Smooth muscle cell (in vitro differentiated cells): ENCODE results near the gene AP3S1. TPM values are rescaled to one million over a fixed set of nuclear protein-coding genes. Genes with fewer than 3 reads are reported as not detected.

Experiments
- DNase-seq: peaks from one replicate; lab custom pipeline; 2025; ENCODE audit not compliant: unreplicated experiment; lab: John Stamatoyannopoulos, UW
- H2AFZ ChIP-seq: fragments of 200-600 bp; sonication (generic); 2 replicates; pipeline ENCODE4 v1.6.0; 2016; ENCODE audit warnings: antibody characterized with exemption, low read depth, mild to moderate bottlenecking
- H3F3A ChIP-seq: fragments of 200-600 bp; sonication (generic); 2 replicates; pipeline ENCODE4 v1.6.0; 2017; ENCODE audit warnings: antibody characterized with exemption, low read depth
- H3K27ac ChIP-seq: fragments of 200-600 bp; sonication (generic); 2 replicates; pipeline ENCODE4 v1.5.1; 2016; ENCODE audit warnings: low read depth, mild to moderate bottlenecking
- H3K27me3 ChIP-seq: fragments of 200-600 bp; sonication (generic); 2 replicates; pipeline ENCODE4 v1.6.1; 2016; ENCODE audit warnings: low read depth, mild to moderate bottlenecking
- H3K36me3 ChIP-seq: fragments of 200-600 bp; sonication (generic); 2 replicates; pipeline ENCODE4 v1.5.1; 2016; ENCODE audit warnings: low read depth
- H3K4me1 ChIP-seq: fragments of 200-600 bp; sonication (generic); 2 replicates; pipeline ENCODE4 v1.5.1; 2016; ENCODE audit warnings: low read depth
- H3K4me2 ChIP-seq: fragments of 200-600 bp; sonication (generic); 2 replicates; pipeline ENCODE4 v1.6.0; 2016; ENCODE audit warnings: mild to moderate bottlenecking
- H3K4me3 ChIP-seq: fragments of 200-600 bp; sonication (generic); 2 replicates; pipeline ENCODE4 v1.5.1; 2016; ENCODE audit warnings: mild to moderate bottlenecking
- H3K79me2 ChIP-seq: fragments of 200-600 bp; sonication (generic); 2 replicates; pipeline ENCODE4 v1.6.0; 2016; ENCODE audit warnings: low read depth, mild to moderate bottlenecking
- H3K9ac ChIP-seq: fragments of 200-600 bp; sonication (generic); 2 replicates; pipeline ENCODE4 v1.6.0; 2016; ENCODE audit warnings: low read depth
- H3K9me3 ChIP-seq: fragments of 200-600 bp; sonication (generic); replicated peaks from 2 replicates; pipeline ENCODE4 v1.5.1; 2016; ENCODE audit warnings: low read depth
- H4K20me1 ChIP-seq: fragments of 200-600 bp; sonication (generic); 2 replicates; pipeline ENCODE4 v1.6.0; 2016; ENCODE audit warnings: low read depth
- CTCF ChIP-seq: fragments of 200-600 bp; sonication (generic); IDR thresholded peaks from 2 replicates; pipeline ENCODE4 v1.5.1; 2017; ENCODE audit warnings: borderline replicate concordance, mild to moderate bottlenecking, antibody characterized with exemption; ENCODE audit not compliant: insufficient read depth, poor library complexity, severe bottlenecking
- WGBS: methylation state at CpG from one replicate; pipeline ENCODE4 v1.1.7; 2016; ENCODE audit warnings: low lambda C conversion rate; 5-methylcytosine and 5-hydroxymethylcytosine counted together
- polyA plus RNA-seq: library from polyadenylated mRNA; unstranded; fragments of >200 nt; fragmentation: Nextera tagmentation; extraction: Ambion mirVana; gene quantifications from 2 replicates; pipeline ENCODE4 v1.2.1, GENCODE V29; 2016
- total RNA-seq: library from RNA; depleted of rRNA; stranded (reverse); fragments of >200 nt; gene quantifications from 2 replicates; pipeline ENCODE4 v1.2.3, GENCODE V29; 2014

The AP3S1 gene
- total and polyA plus RNA-seq, 2 experiments from 2014 or later = 130 to 191 TPM

GRCh38 chr5:115946655-115947054, 104.9 kb downstream of the AP3S1 start:
- Histone ChIP-seq H3F3A (no peaks in the 10 kb centered on the region), H4K20me1 (no peaks in the 10 kb centered on the region), H3K4me1 (no peaks in the 10 kb centered on the region), H3K4me2 (no peak overlapping the region), H3K4me3 (no peak overlapping the region), H3K27me3 (no peaks in the 10 kb centered on the region), H3K27ac (no peak overlapping the region), H3K9me3 (no peaks in the 10 kb centered on the region), H3K9ac (no peak overlapping the region), H3K36me3 (no peaks in the 10 kb centered on the region), H3K79me2 (no peaks in the 10 kb centered on the region), H2AFZ (no peak overlapping the region)
- 91% methylated on average over 2 of the region's 2 CpGs for WGBS
- no peak for DNase-seq
- no peak for TF ChIP-seq CTCF

- TF ChIP-seq CTCF = no peak
- no peaks in the 10 kb centered on the region for H4K20me1 ChIP-seq
- no peaks in the 10 kb centered on the region for H3K79me2 ChIP-seq
- H3K4me3 ChIP-seq = no peak overlapping the region
- H3K36me3 ChIP-seq = no peaks in the 10 kb centered on the region
- no peak overlapping the region for H3K9ac ChIP-seq
- no peaks in the 10 kb centered on the region for H3K27me3 ChIP-seq
- no peak overlapping the region for H3K4me2 ChIP-seq
- no peaks in the 10 kb centered on the region for H3K4me1 ChIP-seq
- WGBS = 92% methylated on average over 2 of the region's 2 CpGs
- no peaks in the 10 kb centered on the region for H3F3A ChIP-seq
- no peak overlapping the region for H2AFZ ChIP-seq
- no peak for DNase-seq
- no peaks in the 10 kb centered on the region for H3K9me3 ChIP-seq
- no peak overlapping the region for H3K27ac ChIP-seq
Observed at GRCh38 chr5:115947260-115947659, 105.5 kb downstream of the AP3S1 start.

GRCh38 chr5:115948091-115948534, 106.4 kb downstream of the AP3S1 start:
- no peak overlapping the region for H3K27ac ChIP-seq
- no peak overlapping the region for H3K4me3 ChIP-seq
- H3K4me1 ChIP-seq = no peaks in the 10 kb centered on the region
- no peaks in the 10 kb centered on the region for H3K9me3 ChIP-seq
- H3K9ac ChIP-seq = no peak overlapping the region
- H3K4me2 ChIP-seq = no peak overlapping the region
- H3K79me2 ChIP-seq = no peaks in the 10 kb centered on the region
- H3F3A ChIP-seq = no peaks in the 10 kb centered on the region
- WGBS = 98% methylated on average over 3 of the region's 3 CpGs
- no peak for DNase-seq
- no peak overlapping the region for H2AFZ ChIP-seq
- TF ChIP-seq CTCF = no peak
- no peaks in the 10 kb centered on the region for H3K36me3 ChIP-seq
- H4K20me1 ChIP-seq = no peaks in the 10 kb centered on the region
- no peaks in the 10 kb centered on the region for H3K27me3 ChIP-seq

GRCh38 chr5:115949096-115949495, 107.4 kb downstream of the AP3S1 start:
- H3K36me3 ChIP-seq = no peaks in the 10 kb centered on the region
- no peak overlapping the region for H3K4me3 ChIP-seq
- no peak for DNase-seq
- TF ChIP-seq CTCF = no peak
- no peaks in the 10 kb centered on the region for H3K79me2 ChIP-seq
- no peaks in the 10 kb centered on the region for H3K27me3 ChIP-seq
- H3K4me2 ChIP-seq = no peak overlapping the region
- no peaks in the 10 kb centered on the region for H3K4me1 ChIP-seq
- no peak overlapping the region for H3K27ac ChIP-seq
- H2AFZ ChIP-seq = no peak overlapping the region
- 96% methylated on average over 1 of the region's 1 CpG for WGBS
- H3K9ac ChIP-seq = no peak overlapping the region
- H4K20me1 ChIP-seq = no peaks in the 10 kb centered on the region
- H3K9me3 ChIP-seq = no peaks in the 10 kb centered on the region
- H3F3A ChIP-seq = no peaks in the 10 kb centered on the region
